Measurements from ENCODE around the gene PARVA.

Gene PARVA

DNA sequence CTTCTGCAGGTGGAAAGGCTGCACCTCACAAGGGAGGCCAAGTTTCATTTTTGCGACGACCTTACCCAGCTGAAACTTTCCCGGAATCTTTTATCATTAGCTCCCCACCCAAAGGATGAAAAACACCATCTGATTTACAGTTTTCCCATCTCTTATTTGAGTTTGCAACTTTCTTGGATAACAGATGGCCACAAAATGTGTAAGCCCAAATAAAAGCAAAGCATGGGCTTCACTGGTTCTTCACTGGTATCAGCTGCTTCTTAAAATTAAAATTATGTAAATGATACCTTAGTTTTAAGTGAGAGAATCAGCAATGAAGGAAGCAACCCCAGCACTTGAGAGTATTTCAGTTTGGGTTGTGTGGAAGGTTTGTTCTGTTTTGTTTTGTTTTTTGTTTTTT lies 55.8 kb downstream of the PARVA start:
- no peak for DNase-seq (ENCODE audit: low spot score)

DNA sequence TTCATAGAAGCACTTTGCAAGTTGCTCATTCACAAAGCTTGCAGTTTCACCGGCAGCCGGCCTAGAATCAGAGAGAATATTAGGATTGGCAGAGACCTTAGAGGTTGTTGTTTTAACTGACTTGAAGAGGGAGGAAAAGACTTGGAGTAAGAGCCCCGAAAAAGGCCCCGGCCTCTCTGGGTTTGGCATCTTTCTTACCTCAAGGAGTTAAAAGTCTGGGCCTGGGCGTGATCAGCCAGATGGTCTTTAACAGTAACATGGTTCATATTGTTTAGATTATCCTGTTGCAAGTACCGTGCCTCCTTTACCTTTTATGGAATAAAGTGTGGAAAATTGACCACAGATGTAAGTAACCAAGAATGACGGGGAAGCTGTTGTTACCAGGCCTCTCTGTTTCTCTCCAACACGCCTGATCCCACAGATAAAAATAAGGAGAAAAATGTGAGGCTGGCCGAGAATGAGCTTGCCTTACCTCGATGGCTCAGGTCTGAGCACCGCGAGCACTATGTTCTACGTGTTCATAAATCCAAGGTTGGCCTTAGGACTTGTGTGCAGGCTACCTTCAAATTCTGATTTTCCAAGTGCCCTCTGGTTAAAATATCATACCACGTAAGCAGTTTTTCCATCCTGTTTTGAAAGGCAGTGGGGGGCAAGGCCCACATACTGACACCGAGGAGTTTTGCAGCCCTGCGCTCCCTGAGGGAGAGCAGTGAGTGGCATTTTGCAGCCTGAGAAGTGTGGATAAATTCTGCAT lies 56.4 kb downstream of the PARVA start:
- no peak for DNase-seq (ENCODE audit: low spot score)

DNA sequence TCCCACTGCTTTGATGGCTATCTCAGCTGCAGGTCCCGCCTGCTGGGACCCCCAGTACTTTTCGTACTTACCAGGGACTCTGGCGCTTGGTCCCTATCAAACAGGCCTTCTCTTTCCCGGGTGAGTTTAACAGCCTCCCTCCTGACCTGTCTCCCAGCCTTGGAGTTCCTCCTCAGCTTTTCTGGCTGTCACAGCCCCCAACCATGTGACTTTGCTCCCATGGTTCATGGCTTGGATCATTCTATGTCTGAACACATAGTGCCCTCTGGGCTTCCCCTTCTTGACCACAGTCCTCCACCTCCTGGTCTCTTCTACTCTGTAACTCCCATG lies 56.9 kb downstream of the PARVA start:
- DNase-seq (ENCODE audit: low spot score), result no peak

DNA sequence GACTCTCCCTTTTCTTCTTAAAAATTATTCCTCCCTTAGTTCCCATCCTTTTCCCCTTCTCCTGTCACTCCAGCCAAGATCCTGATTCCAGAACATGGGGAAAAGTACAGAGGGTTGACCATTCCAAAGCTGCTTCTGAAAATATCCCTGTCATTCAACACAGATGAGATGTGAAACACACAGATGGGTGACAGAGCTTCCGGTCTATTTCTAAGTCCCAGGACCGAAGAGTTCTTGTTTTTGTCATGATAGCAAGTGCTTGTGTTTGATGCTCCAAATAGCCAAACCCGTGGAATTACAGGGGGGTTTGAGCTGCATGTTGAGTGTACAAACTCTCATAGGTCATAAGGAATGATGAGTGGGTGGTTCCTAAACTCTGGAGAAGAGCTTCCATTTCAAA lies 57.9 kb downstream of the PARVA start:
- no peak for DNase-seq (ENCODE audit: low spot score)

DNA sequence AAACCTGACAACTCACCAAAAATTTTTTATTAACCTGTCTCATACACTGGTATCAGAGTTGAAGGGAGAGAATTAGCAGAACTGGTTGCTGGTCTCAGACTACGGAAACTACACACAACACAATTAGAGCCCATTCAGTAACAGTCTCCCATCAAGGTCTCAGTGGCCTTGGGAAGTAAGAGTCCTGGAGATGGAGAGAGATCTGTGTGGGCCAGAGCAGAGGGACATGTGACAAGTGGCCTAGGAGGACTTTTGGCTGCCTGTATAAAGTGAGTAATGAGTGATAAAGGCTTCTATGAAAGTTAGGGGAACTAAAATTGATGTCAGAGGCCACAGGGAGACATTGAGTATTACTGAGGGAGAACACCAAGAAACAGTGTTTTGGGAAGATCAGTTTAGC lies 58.9 kb downstream of the PARVA start:
- no peak for DNase-seq (ENCODE audit: low spot score)

DNA sequence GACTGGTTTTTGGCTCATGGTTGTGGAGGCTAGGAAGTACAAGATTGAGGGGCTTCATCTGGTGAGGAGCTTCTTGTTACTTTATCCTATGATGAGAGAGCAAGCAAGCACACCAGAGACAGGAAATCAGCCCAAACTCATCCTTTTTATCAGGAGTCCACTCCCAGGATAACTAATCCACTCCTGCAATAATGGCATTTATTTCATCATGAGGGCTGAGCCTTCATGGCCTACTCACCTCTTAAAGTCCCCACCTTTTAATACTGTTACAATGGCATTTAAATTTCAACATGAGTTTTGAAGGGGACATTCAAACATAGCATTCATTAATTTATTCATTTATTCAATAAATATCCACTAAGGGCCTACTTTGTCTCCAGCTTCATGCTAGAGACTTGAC lies 60.9 kb downstream of the PARVA start:
- DNase-seq (ENCODE audit: low spot score), result no peak

DNA sequence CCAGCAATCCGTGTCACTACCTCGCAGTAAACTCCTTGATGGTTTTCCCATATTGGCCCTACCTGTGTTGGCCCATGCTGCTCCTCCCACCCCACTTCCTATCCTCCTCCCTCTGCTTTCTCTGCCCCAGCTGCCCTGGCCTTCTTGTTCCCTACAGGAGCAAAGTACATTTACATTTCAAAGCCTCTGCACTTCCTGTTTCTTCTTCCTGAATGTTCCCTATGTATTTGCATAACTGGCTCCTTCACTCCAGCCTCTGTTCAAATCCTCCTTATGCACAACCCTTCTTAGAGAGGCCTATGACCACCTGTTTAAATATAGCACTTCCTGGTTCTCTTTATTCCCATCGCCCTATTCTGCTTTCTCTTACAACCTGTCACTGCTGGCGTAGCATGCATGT lies 62.2 kb downstream of the PARVA start:
- peak; percentile 18 for DNase-seq (ENCODE audit: low spot score)

DNA sequence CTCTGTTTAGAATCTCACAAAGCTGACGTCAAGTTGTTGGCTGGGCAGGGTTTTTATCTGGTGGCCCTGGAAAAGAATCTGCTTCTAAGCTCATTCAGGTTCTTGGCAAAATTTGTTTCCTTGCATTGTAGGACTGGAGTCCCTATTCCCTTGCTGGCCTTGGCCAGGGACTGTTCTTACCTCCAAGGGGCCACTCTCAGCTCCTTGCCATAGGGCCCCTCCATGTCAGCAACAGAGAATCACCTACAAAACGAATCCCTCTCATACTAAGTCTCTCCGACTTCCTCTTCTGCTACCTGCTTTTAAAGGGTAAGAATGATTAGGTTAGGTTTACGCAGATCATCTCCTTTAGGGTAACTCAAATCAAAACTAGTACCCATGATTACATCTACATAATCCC lies 63.2 kb downstream of the PARVA start:
- DNase-seq (ENCODE audit: low spot score), result no peak

DNA sequence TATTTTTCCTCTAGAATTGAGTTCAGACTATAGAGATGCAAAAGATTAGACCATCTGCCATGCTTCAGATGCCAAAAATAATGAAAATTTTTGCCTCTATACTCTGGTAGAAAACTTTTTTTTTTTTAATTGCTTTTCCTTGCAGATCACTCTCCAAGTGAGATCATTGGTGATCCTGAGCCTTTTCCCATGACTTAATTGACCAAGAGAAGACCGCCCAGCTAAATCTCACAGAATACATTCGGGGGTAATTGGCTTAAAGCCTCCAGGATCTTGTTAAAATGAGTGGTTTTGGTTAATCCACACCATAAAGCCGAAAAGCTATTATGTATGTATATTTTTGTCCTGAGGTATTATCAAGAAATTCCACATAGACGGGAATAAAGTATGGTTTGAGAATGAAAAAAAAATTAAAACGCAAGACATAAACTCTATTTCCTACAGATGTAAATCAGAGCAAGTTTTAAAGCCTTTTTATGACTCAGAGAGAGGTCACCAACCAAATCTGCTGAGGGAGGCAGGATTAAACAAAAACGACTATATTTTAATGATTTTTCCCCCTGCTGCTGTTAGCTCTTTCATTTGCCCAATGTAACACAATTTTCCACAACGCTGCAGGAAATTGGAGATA lies 64.0 kb downstream of the PARVA start:
- no peak for DNase-seq (ENCODE audit: low spot score)

DNA sequence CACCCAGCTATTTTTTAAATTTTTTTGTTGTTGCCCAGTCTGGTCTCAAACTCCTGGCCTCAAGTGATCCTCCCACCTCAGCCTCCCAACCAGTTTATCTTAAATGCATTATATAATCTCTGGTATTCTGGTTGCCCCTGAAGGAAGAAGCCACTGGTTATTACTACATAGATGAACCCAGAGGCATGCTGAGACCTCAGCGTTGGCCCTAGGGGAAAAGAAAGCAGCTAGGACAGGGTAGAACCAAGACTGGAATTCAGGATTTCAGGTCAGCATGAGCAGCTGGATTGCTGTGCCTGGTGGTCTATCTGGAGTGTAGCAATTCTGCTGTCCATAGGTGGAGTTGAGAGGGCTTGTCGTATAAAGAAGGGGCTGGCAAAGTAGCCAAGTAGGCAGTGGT lies 67.2 kb downstream of the PARVA start:
- no peak for DNase-seq (ENCODE audit: low spot score)

DNA sequence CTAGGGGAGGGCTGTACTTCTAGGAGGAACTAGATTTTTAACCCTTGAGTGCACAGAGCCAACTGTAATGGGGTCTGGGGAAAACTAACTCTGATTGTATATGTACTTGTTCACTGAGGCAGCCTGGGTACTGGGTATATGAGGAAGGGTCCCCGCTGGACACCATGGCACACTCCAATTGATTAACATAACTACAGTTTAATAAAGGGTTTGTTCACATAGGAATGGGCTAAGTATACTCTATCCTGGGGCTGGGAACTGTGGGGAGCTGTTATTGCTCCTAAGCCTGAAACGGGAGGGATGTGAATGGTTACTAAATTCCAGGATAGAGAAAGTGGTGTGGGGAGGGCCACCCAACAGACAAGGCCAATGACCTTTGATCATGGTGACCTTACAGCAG lies 67.6 kb downstream of the PARVA start:
- no peak for DNase-seq (ENCODE audit: low spot score)

DNA sequence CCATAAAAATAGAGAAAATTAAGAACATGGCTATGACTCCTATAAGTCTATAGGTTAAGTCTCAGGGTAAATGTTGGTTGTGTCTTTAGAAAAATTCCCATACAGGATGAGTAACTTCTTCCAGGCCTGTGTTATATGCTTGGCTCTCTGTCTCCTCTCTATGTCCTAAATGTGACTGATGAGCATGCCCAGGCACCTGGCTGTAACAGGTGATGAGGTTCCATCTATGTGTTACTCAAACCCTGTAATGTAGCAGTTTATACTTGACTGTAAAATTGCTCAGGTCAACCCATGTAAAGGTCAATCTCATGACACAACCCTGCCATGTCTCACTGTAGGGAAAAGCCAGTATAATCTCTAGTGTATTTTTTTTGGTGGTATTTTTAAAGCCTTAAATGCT lies 69.5 kb downstream of the PARVA start:
- DNase-seq (ENCODE audit: low spot score), result no peak

DNA sequence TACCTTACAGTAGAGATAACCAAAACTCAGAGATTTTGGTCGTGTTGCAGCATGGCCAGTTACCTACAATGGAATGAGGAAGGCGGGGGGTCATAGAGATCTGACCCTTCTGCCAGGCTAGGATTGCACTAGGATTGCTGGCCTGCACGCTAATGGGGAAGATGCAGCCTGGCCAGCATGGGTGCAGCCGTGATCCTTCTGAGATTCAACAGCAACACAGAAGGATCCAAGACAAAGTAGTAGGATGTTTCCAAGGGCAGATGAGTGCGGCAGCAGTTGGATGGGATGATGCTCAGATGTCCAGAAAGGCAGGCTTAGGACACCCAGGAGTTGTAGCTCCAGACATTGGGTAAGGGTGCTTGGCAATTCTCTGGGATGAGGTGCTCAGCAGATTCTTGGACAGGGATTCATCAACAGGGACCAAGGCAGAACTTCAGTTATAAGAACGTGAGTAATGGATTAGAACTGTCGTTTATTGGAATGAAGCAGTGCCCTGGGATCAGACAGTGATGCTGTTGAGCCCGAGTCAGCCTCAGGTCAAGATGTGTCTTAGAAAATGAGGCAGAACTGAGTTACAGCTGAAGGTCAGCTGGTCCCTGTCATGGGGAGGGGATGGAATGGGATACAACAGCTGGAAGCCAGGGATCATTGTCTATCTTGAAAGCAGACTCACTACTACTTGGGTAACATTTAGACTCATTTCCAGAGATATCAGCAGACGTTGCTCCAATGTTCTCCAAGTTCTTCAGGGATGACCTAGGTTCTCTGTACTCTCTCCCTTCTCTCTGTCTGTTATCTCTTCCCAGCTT lies 71.0 kb downstream of the PARVA start:
- no peak for DNase-seq (ENCODE audit: low spot score)

DNA sequence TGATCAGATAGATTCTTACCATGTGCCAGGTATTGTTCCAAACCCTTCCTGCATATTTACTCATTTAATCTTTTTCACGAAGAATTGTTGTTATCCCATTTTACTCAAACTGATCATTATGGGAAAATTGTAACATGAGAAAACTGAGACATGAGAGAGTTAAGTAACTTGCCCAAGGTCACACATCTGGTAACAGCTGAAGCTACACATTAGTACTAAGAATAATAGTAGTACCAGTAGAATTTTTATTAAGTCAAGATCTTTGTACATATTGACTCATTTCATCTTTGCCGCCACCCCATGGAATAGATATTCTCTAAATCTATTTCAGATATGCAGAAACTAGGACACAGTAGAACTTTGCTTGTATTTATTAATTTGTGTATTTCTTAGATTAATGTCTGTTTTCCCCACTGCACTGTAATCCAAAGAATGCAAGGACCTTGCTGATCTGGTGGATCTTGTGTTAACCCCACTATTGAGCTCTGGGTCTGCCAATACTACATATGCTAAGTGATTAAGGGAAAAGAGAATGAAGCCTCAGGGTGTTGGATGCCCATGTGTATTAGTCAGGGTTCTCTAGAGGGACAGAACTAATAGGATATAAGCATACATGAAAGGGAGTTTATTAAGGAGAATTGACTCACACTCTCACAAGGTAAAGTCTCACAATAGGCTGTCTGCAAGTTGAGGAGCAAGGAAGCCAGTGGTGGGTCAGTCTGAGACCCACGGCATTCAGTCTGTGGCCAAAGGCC lies 72.8 kb downstream of the PARVA start:
- DNase-seq (ENCODE audit: low spot score), result peak; percentile 66

DNA sequence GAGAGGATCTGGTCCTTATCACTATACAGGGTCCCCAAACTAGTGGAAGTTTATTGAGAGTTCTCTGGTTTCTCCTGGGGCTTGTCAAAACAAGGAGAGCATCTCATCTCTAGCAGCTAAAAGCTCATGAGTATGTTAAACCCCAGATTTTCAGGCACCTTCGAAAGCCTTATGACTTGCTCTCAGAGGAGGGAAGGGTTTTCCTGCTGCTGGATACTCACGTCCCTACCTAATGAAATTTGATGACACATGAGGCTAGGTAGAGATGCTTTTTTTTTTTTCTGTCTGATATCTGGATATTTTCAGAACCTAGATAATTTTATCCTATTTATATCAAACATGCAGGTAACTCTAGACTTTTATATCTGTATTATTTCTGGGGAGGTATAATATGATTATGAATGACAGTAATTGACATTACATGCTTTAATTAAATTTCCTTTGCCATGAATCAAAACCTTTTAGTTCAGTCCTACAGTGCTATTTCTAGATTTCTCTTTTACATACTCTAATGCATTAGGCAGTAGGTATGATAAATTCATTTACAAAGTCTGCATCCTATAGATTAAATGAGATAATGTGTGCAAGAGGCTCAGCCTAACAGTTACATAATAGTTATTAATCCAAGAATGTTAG lies 73.9 kb downstream of the PARVA start:
- no peak for DNase-seq (ENCODE audit: low spot score)

DNA sequence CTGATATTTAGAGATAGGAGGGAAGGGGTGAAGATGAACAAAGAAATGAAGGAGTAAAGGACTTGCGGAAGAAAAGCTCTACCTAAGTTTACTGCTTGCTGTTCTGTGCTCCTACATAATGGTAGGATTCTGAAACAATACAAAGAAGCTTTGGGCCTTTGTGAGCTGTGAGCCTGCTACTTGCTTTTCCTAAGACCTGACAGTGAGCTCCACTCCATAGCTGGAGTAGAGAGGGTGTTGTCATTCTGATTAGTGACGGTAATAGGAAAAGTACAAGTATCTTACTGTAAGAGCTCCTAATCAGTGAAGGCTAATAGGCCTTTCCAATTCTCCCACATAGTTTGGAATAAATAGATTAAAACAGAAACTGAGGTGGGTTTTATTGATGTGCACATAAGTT lies 75.9 kb downstream of the PARVA start:
- no peak for DNase-seq (ENCODE audit: low spot score)

DNA sequence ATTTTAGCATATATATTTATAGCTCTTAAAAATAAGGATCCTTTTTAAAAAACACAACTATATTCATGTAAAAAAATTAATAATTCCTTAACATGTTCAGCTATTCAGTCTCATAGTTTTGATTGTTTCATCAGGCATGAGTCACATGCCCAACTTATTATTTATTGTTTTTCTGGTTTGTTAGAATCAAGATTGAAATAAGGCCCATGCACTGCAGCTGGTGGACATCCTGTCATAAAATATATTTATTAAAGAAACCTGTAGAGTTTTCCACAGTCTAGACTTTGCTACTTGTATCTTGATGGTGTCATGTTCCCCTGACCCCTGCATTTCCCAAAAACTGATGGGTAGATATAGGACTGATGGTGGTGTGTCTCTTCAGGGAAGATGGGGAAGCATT lies 77.4 kb downstream of the PARVA start:
- no peak for DNase-seq (ENCODE audit: low spot score)

DNA sequence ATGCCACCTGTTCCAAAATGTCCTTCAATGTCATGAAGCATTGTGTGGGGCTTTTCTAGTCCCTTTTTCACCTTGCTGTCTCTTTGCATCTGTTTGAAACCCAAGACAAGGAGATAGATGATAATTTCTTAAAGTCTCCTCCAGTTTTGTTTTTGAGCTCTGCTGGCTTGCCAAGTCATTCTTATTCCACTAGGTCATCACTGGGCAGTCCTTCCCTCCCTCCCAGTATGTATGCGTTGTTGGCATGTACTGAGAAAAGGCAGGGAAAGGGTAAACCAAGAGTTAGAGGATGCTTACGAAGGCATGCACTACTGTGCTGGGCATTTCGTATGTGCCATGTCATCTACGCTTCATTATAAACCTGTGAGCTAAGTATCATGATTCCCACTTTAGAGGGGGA lies 78.6 kb downstream of the PARVA start:
- no peak for DNase-seq (ENCODE audit: low spot score)

DNA sequence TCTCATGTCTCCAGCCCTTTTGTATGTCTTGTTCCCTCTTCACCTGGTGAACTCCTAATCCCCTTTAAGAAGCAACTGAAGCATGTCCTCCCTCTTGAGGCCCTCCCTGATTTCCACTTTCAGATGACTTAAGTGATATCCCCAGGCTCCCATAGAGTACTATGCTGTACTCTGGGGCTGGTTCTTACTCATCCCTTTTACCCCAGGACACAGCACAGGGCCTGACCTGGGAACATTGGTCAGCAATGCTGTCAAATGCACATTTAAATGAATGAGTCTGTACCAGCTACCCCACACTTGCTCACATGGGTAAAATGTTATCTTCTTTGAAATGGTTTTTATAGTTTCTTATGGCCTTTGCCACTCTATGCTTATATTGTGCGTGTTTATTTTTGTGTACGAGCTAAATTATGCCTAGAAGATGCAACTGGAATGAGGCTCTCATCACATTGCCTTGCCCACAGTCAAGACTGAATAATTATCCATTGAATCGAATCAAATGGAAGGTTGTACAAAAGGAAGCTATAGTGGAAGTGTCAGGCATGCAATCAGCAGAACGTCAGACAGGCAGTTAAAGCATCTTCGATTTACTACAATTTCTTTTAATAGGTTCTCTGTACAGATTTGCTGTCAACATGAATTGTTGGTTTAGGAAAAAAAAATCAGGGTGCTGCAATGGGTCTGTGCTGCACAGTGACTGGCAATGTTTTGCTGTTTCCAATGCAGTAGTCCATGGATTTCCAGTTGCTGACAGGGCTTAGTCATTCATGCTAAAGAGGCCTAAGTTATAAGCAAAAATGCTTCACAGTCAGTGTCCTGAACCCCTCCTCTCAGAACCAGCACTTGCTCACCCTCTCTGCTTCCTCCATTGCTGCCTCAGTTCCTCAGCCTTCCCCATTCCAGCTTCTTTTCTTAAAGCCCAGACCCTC lies 79.5 kb downstream of the PARVA start:
- peak; percentile 41 for DNase-seq (ENCODE audit: low spot score)

DNA sequence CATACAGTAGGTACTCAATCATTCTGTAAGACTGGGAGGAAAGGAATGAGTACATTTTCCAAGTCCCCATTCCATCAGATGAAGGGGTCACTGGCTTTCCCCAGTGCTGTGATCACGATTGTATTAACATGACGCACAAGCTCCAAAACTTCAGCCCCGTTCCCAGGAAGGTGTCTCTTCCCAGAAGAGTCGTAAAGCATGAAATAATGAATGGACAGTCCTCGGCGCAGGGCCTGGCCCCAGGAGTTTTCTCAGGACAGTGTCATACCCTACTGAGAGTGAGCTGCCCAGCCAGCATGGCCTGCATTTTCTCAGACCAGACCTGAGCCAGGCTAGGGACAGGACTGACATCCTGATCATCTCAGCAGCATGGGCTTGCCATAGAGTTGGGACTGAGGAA lies 80.7 kb downstream of the PARVA start:
- no peak for DNase-seq (ENCODE audit: low spot score)

DNA sequence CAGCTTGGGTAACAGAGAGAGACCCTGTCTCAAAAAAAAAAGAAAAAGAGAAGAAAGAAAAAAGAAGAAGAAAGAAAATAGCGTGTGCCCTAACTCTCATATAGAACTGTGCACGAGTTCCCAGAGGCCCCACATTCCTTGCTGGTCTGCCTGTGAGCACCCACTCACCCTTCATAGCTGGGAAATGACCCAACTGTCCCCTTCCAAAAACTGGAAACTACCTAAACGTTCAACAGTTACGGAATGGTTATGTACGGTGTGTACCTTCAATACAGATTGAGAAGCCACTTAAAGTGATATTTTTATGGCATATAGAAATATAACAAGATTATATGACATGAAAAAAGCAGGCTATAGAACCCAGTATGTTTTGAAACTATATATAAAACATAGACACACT lies 82.0 kb downstream of the PARVA start:
- no peak for DNase-seq (ENCODE audit: low spot score)
